Activated CD4-positive, alpha-beta T cell treated with anti-CD3 and anti-CD28 coated beads for 36 hours (primary cell): Measurements from ENCODE around the gene PRLH. TPM values are rescaled to one million over a fixed set of nuclear protein-coding genes. Genes with fewer than 3 reads are reported as not detected.
A peak's percentile ranks its signal among the peaks of the same experiment; 100 is the strongest.
"Not testable (repeated sequence)": the region's sequence is repeated elsewhere in the genome, so short reads cannot be mapped to it uniquely, and the experiment has no call there.

Experiments
- ATAC-seq: fragments of 200-7000 bp; cut with Tn5 transposase; one replicate; pipeline ENCODE4 v1.10.0; 2021; ENCODE audit warnings: mild to moderate bottlenecking, moderate library complexity
- CTCF ChIA-PET: fragments of 350-600 bp; sonication (Branson Sonifier 250); formaldehyde crosslinking; loops from one replicate; lab custom pipeline; 2021; ENCODE audit warnings: antibody characterized with exemption; lab: Charles Lee
- POLR2A ChIA-PET: fragments of 350-600 bp; sonication (Branson Sonifier 250); formaldehyde crosslinking; loops from one replicate; lab custom pipeline; 2021; ENCODE audit warnings: antibody characterized with exemption, inconsistent platforms; lab: Charles Lee
- DNase-seq: peaks from one replicate; pipeline ENCODE4 v3.0.0-alpha.2; 2020
- H3K27ac Mint-ChIP-seq: one replicate; pipeline ENCODE4 v1.8.0; 2021; ENCODE audit warnings: mixed read lengths
- H3K27me3 Mint-ChIP-seq: one replicate; pipeline ENCODE4 v1.8.0; 2021; ENCODE audit warnings: mixed read lengths
- H3K36me3 Mint-ChIP-seq: one replicate; pipeline ENCODE4 v1.8.0; 2021; ENCODE audit warnings: low read depth, mixed read lengths
- H3K4me1 Mint-ChIP-seq: one replicate; pipeline ENCODE4 v1.8.0; 2021; ENCODE audit warnings: mixed read lengths
- H3K4me3 Mint-ChIP-seq: one replicate; pipeline ENCODE4 v1.8.0; 2021; ENCODE audit warnings: mild to moderate bottlenecking, moderate library complexity, mixed read lengths
- H3K9me3 Mint-ChIP-seq: one replicate; pipeline ENCODE4 v1.8.0; 2021; ENCODE audit warnings: low read depth, mixed read lengths
- intact Hi-C, 2 experiments: fragments of 100-400 bp; cut with DNase I in 1 of 2; cut with micrococcal nuclease in 1 of 2; formaldehyde crosslinking; loops; one replicate each; pipeline versions ENCODE4 v1.14.2 to v1.15.1; 2022 to 2024; cut with DNase I, micrococcal nuclease
- total RNA-seq, 2 experiments: library from RNA; stranded (reverse); gene quantifications; one replicate each; pipeline ENCODE4 v1.2.3, GENCODE V29; 2021

Gene PRLH
- total RNA-seq, 2 experiments from 2014 or later, result not detected

DNA sequence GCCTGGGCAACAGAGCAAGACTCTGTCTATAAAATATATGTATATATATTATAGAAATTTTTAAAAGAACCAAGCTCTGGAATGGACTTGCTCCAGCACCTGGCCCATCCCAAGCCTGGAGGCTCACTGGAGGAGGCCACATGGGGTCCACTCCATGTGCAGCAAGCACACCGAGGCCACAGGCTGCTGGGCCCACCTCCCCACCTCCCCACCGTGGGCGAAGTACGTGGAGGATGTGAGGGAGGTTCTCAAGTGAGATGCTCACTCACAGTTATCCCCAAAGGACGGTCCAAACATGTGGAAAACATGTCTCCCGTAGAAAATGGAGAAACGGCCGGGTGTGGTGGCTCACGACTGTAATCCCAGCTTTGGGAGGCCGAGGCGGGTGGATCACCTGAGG is 38.0 kb downstream of the PRLH start:
- peaks cover 24% of the 10 kb centered on the region for H3K4me1 Mint-ChIP-seq
- no peak overlapping the region for H3K4me3 Mint-ChIP-seq
- intact Hi-C loops, result no loop called here
- no peak overlapping the region for H3K27ac Mint-ChIP-seq
- no peaks in the 10 kb centered on the region for H3K9me3 Mint-ChIP-seq
- no peaks in the 10 kb centered on the region for H3K27me3 Mint-ChIP-seq
- ChIA-PET CTCF (interaction anchor here (0.7 to 3.4 kb wide), 3 partner anchors 13 to 1091 kb away, joined by 3 to 9 read pairs (median 4); no protein-coding TSS in a partner anchor), POLR2A (no interaction called here)
- ATAC-seq (no peak), DNase-seq (no peak)
- H3K36me3 Mint-ChIP-seq, result no peaks in the 10 kb centered on the region

DNA sequence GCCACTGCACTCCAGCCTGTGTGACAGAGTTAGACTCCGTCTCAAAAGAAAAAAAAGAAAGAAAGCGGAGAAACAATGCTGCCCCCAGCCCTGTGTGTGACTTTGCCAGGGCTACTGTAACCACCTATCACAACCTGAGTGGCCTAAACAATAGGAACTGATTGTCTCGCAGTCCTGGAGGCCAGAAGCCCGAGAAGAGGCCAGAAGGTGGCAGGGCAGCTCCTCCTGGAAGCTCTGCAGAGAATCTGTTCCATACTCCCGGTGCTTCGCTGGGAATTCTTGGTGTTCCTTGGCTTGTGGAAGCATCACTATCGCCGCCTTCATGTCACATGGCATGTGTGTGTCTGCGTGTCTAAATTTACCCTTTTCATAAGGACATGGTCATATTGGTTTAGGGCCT is 38.6 kb downstream of the PRLH start:
- Mint-ChIP-seq H3K27me3 (no peaks in the 10 kb centered on the region), H3K4me1 (peaks cover 24% of the 10 kb centered on the region), H3K27ac (no peak overlapping the region), H3K9me3 (no peaks in the 10 kb centered on the region), H3K4me3 (no peak overlapping the region), H3K36me3 (no peaks in the 10 kb centered on the region)
- POLR2A ChIA-PET, result no interaction called here
- ATAC-seq, result no peak
- intact Hi-C loops, result no loop called here
- CTCF ChIA-PET, result interaction anchor here (0.6 to 3.4 kb wide), 3 partner anchors 8 to 1092 kb away, joined by 3 to 9 read pairs (median 3); no protein-coding TSS in a partner anchor
- DNase-seq, result no peak

DNA sequence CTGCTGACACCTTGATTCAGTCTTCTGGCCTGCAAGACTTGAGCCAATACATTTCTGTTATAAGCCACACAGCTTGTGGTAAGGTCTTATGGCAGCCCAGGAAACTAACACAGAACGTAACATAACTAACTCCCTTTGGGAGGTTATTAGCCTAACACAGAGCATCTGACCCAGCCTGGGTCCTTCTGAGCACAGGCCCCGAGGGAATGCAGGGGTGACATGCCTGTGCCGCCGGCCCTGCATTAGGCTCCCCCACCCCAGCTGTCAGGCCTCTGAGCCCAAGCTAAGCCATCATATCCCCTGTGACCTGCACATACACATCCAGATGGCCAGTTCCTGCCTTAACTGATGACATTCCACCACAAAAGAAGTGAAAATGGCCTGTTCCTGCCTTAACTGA is 40.1 kb downstream of the PRLH start:
- ATAC-seq, H3K36me3 Mint-ChIP-seq, POLR2A ChIA-PET, H3K27ac Mint-ChIP-seq, H3K27me3 Mint-ChIP-seq, DNase-seq, H3K4me3 Mint-ChIP-seq, CTCF ChIA-PET, H3K9me3 Mint-ChIP-seq, intact Hi-C loops: not testable (repeated sequence)
- peaks cover 24% of the 10 kb centered on the region for H3K4me1 Mint-ChIP-seq

DNA sequence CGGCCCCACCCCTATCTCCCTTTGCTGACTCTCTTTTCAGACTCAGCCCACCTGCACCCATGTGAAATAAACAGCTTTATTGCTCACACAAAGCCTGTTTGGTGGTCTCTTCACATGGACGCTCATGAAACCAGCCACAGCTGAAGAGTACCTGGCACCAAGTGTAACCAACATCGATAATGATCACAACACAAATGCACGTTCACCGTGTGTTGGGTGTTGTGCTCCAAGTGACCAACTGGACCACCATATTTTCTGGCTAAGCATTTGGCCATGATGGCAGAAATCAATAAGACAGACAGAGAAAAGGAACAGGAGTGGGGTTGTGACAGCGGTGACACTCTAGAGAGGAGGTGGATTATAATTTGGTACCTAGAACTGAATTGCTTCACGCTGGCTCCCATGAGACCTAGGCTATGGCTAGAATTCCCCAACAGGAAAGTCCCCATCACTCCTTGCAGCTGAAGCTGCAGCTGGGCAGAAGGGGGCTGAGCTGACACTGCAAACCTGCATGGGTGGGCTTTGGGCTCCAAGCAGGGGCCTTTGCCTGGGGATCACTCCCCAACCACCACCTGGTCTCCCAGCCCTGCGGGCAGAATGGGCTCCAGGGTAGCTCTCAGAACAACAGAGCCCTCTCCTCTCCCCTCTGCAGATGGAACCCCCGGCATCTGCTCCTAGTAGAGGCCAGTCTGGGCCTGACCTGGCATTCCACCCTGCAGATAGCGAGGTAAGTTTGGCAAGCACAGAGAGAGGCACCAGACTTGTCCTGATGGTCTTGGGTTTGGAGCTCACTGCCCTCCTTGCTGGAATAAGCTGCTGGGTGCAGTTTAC is 46.4 kb downstream of the PRLH start:
- Mint-ChIP-seq H3K27me3 (no peaks in the 10 kb centered on the region), H3K9me3 (no peaks in the 10 kb centered on the region), H3K27ac (no peak overlapping the region), H3K4me3 (no peak overlapping the region), H3K4me1 (peaks cover 29% of the 10 kb centered on the region), H3K36me3 (no peaks in the 10 kb centered on the region)
- no peak for ATAC-seq
- DNase-seq, result no peak
- CTCF ChIA-PET, result interaction anchor here (0.5 to 1.4 kb wide), 4 partner anchors 13 to 245 kb away, joined by 3 to 4 read pairs (median 4); no protein-coding TSS in a partner anchor
- intact Hi-C loops, result no loop called here
- POLR2A ChIA-PET, result no interaction called here

DNA sequence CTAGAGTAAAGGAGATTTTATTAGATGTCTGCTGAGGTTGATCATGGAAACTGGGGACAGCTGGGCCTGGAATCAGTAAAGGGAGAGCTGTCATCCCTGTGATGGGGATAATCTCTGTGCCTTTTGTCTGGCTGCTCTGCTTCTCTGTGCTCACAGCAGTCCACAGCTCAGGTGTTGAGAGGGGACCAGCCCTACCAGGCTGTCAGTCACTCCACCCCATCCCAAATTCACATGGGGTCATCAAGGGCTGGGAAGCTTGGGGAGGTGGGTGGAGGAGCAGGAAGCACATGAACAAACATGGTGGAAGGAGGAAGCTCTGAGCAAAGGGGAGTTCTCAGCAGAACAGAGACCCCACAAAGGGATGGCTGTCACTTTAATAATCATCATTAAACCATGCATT is 47.3 kb downstream of the PRLH start:
- Mint-ChIP-seq H3K27ac (no peak overlapping the region), H3K9me3 (no peaks in the 10 kb centered on the region), H3K4me1 (peaks cover 37% of the 10 kb centered on the region), H3K4me3 (no peak overlapping the region), H3K36me3 (no peaks in the 10 kb centered on the region), H3K27me3 (no peaks in the 10 kb centered on the region)
- POLR2A ChIA-PET, result no interaction called here
- CTCF ChIA-PET, result interaction anchor here (0.5 to 1.4 kb wide), 4 partner anchors 12 to 244 kb away, joined by 3 to 4 read pairs (median 4); no protein-coding TSS in a partner anchor
- ATAC-seq (no peak), DNase-seq (no peak)
- intact Hi-C loops, result no loop called here

GRCh38 chr2:237614151-237614720 is 47.9 kb downstream of the PRLH start:
- Mint-ChIP-seq H3K9me3 (no peaks in the 10 kb centered on the region), H3K27me3 (no peaks in the 10 kb centered on the region), H3K4me3 (no peak overlapping the region), H3K27ac (peak overlapping the region; percentile 4), H3K4me1 (peaks cover 37% of the 10 kb centered on the region), H3K36me3 (no peaks in the 10 kb centered on the region)
- ATAC-seq (no peak), DNase-seq (no peak)
- CTCF ChIA-PET, result interaction anchor here (1.4 kb wide), 1 partner anchor 12 kb away, joined by 4 read pairs; no protein-coding TSS in a partner anchor
- POLR2A ChIA-PET, result no interaction called here
- intact Hi-C loops, result no loop called here

DNA sequence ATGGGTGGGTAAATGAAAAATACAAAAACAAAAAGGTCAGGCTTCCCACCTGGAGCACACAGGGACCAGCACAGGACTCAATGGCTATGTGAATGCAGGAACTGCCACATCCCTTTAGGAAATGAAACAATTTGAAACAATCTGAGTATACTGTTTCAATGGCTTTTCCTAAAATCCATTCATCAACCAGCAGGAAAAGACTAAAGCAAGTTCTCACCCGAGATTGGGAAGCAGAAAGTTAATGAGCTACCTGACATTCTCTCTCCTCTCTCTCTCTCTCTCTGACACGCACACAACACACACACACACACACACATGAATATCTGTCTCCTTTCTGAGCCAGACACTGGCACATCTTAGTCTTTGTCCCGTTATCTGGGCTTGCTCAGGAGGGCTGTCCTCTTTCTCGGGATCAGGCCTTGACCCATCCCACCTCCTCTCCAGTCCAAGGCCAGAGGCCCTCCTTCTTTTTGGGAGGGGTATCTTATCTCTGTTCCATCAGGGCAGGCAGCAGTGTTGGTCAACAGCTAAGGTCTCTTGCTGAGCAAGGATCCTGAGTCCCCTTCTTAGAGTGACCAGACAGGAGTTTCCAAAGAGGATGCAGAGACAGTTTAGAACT is 49.4 kb downstream of the PRLH start:
- Mint-ChIP-seq H3K4me1 (peaks cover 37% of the 10 kb centered on the region), H3K9me3 (no peaks in the 10 kb centered on the region), H3K27me3 (no peaks in the 10 kb centered on the region), H3K36me3 (no peaks in the 10 kb centered on the region), H3K27ac (no peak overlapping the region), H3K4me3 (no peak overlapping the region)
- ATAC-seq (no peak), DNase-seq (no peak)
- CTCF ChIA-PET, result interaction anchor here (0.8 kb wide), 2 partner anchors 53 to 874 kb away, joined by 3 read pairs; no protein-coding TSS in a partner anchor
- intact Hi-C loops, result no loop called here
- POLR2A ChIA-PET, result no interaction called here

DNA sequence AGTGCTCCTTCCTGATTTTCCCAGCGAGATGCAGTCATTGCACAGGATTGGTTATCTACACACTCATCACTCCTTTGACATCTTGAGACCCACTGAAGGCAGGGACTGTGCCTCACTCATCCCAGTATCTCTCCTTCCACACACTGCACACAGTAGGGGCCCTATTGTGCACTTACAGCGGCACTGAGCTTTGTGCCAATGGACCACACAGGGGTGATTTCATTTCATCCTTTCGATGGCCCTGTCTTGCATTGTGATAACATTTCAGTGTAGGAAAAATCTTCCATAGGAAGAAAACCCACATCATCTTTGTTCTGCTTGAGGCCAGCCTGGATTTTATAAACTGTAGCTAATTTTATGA is 50.0 kb downstream of the PRLH start:
- Mint-ChIP-seq H3K9me3 (no peaks in the 10 kb centered on the region), H3K36me3 (no peaks in the 10 kb centered on the region), H3K4me3 (no peak overlapping the region), H3K27ac (no peak overlapping the region), H3K27me3 (no peaks in the 10 kb centered on the region), H3K4me1 (peaks cover 37% of the 10 kb centered on the region)
- intact Hi-C loops, result no loop called here
- DNase-seq (no peak), ATAC-seq (no peak)
- POLR2A ChIA-PET, result no interaction called here
- CTCF ChIA-PET, result interaction anchor here (0.8 to 1.6 kb wide), 3 partner anchors 52 to 874 kb away, joined by 3 to 5 read pairs (median 3); no protein-coding TSS in a partner anchor

Other genes starting within 250 kb of the PRLH start
- 10 to 100 TPM; 29.9 to 36.4 TPM for gene COL6A3, start 152.4 kb upstream of the PRLH start, total RNA-seq
- 1 to 10 TPM in 1 of 2 experiments, under 1 TPM in 1; 0.82 to 1.2 TPM for gene MLPH, start 79.3 kb upstream of the PRLH start, total RNA-seq
- gene RAB17, start 24.2 kb downstream of the PRLH start, total RNA-seq, result under 1 TPM; 0.18 to 0.30 TPM
- gene LRRFIP1, start 61.0 kb downstream of the PRLH start, total RNA-seq, result 100 to 1,000 TPM; 234 to 235 TPM
- gene RBM44, start 232.2 kb downstream of the PRLH start, total RNA-seq, result 1 to 10 TPM in 1 of 2 experiments, under 1 TPM in 1; 0.94 to 1.4 TPM